Stimulated activated CD8-positive, alpha-beta memory T cell treated with anti-CD3 and anti-CD28 coated beads, Interleukin-7, amount 100 ng/mL, for 48 hours (primary cell): ENCODE results near the gene C1orf159.
A peak's percentile ranks its signal among the peaks of the same experiment; 100 is the strongest.
"Not testable (repeated sequence)": the region's sequence is repeated elsewhere in the genome, so short reads cannot be mapped to it uniquely, and the experiment has no call there.

Experiments used
- DNase-seq, 2 donors: peaks; one replicate each; pipeline ENCODE4 v3.0.0-alpha.2; 2020; ENCODE audit warnings: low read depth in 1 of 2; ENCODE audit errors: extremely low read depth in 1 of 2

The C1orf159 gene

DNA sequence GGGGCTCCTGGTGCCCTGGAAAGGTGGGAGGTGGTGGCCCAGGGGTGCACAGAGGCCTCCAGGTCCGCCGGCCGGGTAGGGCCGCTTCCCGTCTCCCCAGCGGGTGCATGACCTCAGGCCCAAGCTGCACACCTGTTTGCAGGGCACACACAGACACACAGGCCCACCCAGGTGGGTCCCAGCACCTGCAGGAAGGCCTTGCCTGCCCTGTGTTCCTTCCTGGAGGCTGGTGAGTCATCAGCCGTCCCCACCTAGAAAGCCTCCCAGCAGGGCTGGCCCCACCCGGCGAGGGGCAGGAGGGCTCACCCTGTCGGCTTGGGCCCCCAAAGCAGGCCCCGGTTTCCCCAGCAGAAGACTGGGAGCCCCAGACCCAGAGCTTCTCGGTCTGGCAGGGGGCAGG is 34.2 kb upstream of the C1orf159 start:
- DNase-seq: no peak

DNA sequence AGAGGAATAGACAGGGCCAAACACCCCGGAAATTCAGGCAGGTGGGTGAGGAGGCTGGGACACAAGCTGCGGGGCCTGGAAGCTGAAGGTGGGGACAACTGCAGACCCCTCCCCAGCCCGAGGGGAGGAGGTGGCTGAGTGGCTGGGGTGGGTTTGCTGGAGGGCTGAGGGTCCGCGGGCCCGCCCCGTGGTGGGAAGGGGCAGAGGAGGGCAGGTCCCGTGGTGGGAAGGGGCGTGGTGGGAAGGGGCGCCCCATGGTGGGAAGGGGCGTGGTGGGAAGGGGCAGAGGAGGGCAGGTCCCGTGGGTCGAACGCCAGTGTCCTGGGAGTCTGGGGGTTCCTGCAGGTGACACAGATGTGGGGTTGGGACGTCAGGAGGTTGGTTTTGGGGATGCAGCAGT is 33.5 kb upstream of the C1orf159 start:
- DNase-seq: no peak

DNA sequence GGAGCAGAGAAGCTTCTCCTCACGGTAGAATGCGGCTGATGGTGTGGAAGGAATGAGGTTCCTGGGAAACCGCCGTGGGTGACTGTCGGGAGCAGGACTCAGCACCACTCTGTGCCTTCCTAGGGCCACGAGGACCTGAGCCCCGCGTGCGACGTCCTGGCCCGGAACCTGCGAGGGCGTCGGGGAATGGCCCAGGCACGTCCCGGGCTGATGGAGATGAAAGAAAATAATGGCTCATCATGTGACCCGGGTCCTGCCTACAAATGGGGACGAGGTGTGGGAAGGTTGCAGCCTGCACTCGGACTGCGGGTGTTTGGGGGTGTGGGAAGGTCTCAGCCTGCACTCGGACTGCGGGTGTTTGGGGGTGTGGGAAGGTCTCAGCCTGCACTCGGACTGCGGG is 32.7 kb upstream of the C1orf159 start:
- no peak for DNase-seq

DNA sequence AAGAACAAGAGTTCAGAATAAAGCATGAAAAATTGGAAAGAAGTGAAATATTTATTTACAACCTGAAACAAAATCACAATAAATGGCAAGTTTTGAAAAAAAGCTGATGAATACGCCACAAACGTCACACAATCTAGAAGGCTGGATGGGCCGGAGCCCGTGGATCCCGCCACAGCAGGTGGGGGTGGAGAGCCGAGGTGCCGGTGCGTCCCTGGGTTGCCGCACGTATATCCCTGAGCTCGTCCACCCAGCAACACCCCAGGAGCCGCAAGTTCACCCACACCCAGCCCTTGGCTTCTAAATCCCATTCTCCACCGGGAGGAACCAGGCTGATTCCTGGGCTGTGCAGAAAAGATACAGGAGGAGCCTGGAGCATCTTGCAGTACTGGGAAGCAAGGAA is 32.2 kb upstream of the C1orf159 start:
- no peak for DNase-seq

GRCh38 chr1:1146596-1146995 is 30.7 kb upstream of the C1orf159 start:
- DNase-seq: no peak

DNA sequence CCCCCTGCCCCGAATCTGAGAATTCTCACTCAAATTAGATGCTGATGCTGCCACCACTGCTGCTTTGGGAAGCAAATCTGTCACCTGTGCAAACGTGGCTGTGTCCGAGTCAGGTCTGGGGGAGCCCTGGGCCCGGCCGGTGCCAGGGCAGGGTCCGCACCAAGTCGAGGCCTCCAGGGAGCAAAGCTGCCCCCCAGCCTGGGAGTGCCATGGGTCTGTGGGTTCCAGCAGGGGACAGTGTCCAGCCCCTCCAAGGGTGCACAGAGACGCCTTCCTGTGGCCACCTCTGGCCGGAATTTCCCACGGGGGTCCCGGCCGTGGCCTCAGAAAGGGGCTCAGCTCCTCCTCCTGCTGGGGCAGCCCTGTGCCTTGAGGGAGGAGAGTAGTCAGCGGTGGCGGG is 30.1 kb upstream of the C1orf159 start:
- DNase-seq: no peak

GRCh38 chr1:1145547-1145914 is 29.6 kb upstream of the C1orf159 start:
- no peak for DNase-seq

DNA sequence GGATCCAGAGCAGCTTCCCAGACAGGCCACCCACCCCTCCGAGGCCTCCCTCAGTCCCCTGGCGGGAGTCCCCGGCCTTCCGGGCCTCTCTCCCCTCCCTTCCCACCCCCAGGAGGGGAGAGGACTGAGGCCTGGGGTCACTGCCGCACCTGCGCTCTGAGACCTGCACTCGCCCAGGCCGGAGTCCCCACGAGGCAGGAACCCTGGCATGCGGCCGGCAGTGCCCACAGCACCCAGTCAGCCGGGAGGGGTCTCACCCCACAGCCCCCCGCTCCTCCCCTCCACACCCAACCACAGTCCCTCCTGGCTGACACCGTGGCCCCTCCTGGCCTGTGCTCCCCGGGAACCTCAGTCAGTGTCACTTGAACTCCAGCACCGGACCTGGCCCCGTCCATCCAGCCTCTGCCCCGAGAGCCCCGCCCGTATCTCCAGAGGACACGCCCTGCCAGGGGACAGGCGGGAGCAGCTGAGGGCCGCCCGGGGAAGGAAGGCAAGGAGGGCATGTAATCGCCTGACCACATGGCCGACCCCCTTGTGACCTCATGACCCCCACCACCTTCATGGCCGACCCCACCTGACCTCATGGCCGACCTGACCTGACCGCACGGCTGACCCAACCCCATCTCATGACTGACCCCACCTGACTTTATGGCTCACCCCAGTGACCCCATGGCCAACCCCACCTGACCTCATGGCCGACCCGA is 29.1 kb upstream of the C1orf159 start:
- DNase-seq: no peak

GRCh38 chr1:1144122-1144842 is 28.4 kb upstream of the C1orf159 start:
- DNase-seq: peak in 1 of 2 donors; percentile 44

GRCh38 chr1:1143636-1144035 is 27.7 kb upstream of the C1orf159 start:
- DNase-seq: no peak

- no peak for DNase-seq
These were observed 27.0 kb upstream of the C1orf159 start for GRCh38 chr1:1142844-1143243.

- DNase-seq: not testable (repeated sequence)
These were observed 26.5 kb upstream of the C1orf159 start for GRCh38 chr1:1142352-1142751.

GRCh38 chr1:1141911-1142250 is 26.0 kb upstream of the C1orf159 start:
- DNase-seq: no peak

DNA sequence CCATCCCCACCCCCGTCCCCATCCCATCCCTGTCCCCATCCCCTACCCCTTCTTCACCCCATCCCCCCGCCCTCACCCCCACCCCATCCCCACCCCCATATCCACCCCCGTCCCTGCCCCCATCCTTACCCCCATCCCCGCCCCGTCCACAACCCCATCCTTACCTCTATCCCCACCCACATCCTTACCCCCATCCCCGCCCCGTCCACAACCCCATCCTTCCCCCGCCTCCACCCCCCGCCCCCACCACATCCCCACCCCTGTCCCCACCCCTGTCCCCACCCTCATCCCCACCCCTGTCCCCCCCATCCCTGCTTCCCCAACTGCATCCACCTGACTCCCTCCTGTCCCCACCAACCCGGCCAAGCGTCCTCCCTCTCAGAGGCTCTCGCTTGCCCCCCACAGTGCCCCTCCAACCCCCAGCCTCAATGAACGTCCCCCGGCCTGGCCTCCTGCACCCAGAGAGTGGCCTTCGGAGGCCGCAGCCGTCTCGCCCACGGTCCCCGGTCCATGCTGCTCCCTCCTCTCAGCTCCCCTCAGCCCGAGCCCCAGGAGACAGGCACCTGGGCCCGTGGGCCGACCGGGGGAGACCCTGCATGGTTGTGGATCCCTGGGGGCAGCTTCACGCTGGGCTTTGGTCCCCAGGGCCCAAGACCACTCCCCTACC is 25.5 kb upstream of the C1orf159 start:
- DNase-seq: no peak

GRCh38 chr1:1140673-1141072 is 24.8 kb upstream of the C1orf159 start:
- DNase-seq: no peak

DNA sequence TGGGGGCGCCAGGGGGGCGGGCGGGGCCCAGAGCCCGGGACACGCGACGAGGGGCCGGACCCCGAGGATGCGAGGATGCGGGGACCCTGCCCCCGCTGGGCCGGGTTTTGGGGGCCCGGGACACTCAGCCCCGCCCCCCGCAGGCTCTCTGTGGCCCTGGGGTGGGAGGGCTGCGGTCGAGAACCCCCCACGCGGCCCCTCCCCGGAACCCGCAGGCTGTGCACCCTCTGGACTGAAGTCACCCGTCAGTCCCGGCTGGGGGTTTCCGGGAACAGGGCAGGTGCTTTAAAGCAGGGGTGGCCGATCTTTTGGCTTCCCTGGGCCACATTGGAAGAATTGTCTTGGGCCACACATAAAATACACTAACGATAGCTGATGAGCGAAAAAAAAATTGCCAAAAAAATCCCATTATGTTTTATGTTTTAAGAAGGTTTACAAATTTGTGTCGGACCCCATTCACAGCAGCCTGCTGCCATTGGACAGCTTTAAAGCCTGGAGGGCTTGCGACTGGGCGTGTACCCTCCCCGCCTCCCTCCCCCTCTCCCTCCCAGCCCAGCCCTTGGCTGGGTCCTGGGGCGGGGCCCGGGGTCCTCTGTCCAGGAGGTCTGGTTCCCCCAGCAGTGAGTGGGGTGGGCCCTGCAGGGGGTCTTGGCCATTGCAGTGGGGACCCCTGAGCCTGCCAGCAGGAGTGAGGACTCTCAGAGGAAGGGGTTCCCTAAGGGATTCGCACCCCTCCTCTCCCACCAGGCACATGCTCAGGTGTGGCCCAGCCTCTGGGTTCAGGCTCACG is 21.6 kb upstream of the C1orf159 start:
- peak; percentile 62 to 74 for DNase-seq

- no peak for DNase-seq
These were observed 20.8 kb upstream of the C1orf159 start for GRCh38 chr1:1136547-1137230.

- DNase-seq: no peak
These were observed 19.6 kb upstream of the C1orf159 start for GRCh38 chr1:1135339-1136136.

GRCh38 chr1:1134300-1134970 is 18.5 kb upstream of the C1orf159 start:
- no peak for DNase-seq
